HepG2 (cell line): Measurements from ENCODE around the gene SSH3. TPM values are rescaled to one million over a fixed set of nuclear protein-coding genes. Genes with fewer than 3 reads are reported as not detected.
A peak's percentile ranks its signal among the peaks of the same experiment; 100 is the strongest.

Experiments used
- CCAR2 ChIP-seq: fragments of 200-400 bp; formaldehyde crosslinking; optimal IDR thresholded peaks from 2 replicates; pipeline ENCODE3; 2018; ENCODE audit warnings: low read depth, mild to moderate bottlenecking, low read length, moderate library complexity
- E2F2 ChIP-seq: sonication (generic); formaldehyde crosslinking; IDR thresholded peaks from 2 replicates; pipeline ENCODE4 v1.4.0; 2020; ENCODE audit warnings: missing genetic modification reagents, borderline replicate concordance
- ETS1 ChIP-seq: sonication (generic); formaldehyde crosslinking; IDR thresholded peaks from 2 replicates; pipeline ENCODE4 v1.4.0; 2020; ENCODE audit warnings: missing genetic modification reagents
- FUBP1 ChIP-seq: sonication (generic); formaldehyde crosslinking; IDR thresholded peaks from 2 replicates; pipeline ENCODE4 v1.5.1; 2020; ENCODE audit warnings: missing genetic modification reagents, mild to moderate bottlenecking, borderline replicate concordance
- GABPB1 ChIP-seq: IDR thresholded peaks from 2 replicates; pipeline ENCODE4 v1.6.1; 2016; ENCODE audit warnings: mild to moderate bottlenecking, missing genetic modification reagents, moderate library complexity, missing compliant biosample characterization
- NFATC3 ChIP-seq: sonication (generic); formaldehyde crosslinking; IDR thresholded peaks from 2 replicates; pipeline ENCODE4 v1.5.1; 2020; ENCODE audit warnings: mild to moderate bottlenecking, missing genetic modification reagents
- RFX5 ChIP-seq: IDR thresholded peaks from 2 replicates; pipeline ENCODE4 v1.6.1; 2011; ENCODE audit warnings: low read depth, low read length, improper control_type of control experiment
- SMAD3 ChIP-seq: sonication (generic); formaldehyde crosslinking; IDR thresholded peaks from 2 replicates; pipeline ENCODE4 v1.4.0; 2020; ENCODE audit warnings: missing genetic modification reagents
- SMARCE1 ChIP-seq: fragments of 450-650 bp; IDR thresholded peaks from 2 replicates; pipeline ENCODE4 v1.6.1; 2017; ENCODE audit warnings: borderline replicate concordance
- SP1 ChIP-seq, 2 experiments: fragments of 450-650 bp in 1 of 2; sonication (generic) in 1 of 2; formaldehyde crosslinking in 1 of 2; IDR thresholded peaks; 2 replicates each; pipeline versions ENCODE4 v1.4.0 to v1.6.1; 2016 to 2020; ENCODE audit warnings: missing genetic modification reagents in 1 of 2
- SP2 ChIP-seq: sonication (generic); formaldehyde crosslinking; IDR thresholded peaks from 2 replicates; pipeline ENCODE4 v1.5.1; 2020; ENCODE audit warnings: mild to moderate bottlenecking, missing genetic modification reagents
- TIGD3 ChIP-seq: sonication (generic); formaldehyde crosslinking; IDR thresholded peaks from 2 replicates; pipeline ENCODE4 v1.5.1; 2020; ENCODE audit warnings: mild to moderate bottlenecking, missing genetic modification reagents, borderline replicate concordance
- USF2 ChIP-seq, 2 experiments: sonication (generic) in 1 of 2; formaldehyde crosslinking in 1 of 2; IDR thresholded peaks; 2 replicates each; pipeline versions ENCODE4 v1.5.1 to v1.6.1; 2011 to 2020; ENCODE audit warnings: borderline replicate concordance in 1 of 2, low read depth in 1 of 2, low read length in 1 of 2, mild to moderate bottlenecking in 1 of 2, missing genetic modification reagents in 1 of 2, moderate library complexity in 1 of 2
- ZBTB46 ChIP-seq: sonication (generic); formaldehyde crosslinking; IDR thresholded peaks from 2 replicates; pipeline ENCODE4 v1.4.0; 2020; ENCODE audit warnings: mild to moderate bottlenecking, missing genetic modification reagents, borderline replicate concordance
- ZEB1 ChIP-seq: IDR thresholded peaks from 2 replicates; pipeline ENCODE4 v1.6.1; 2012; ENCODE audit warnings: mild to moderate bottlenecking, low read depth, inconsistent platforms; ENCODE audit not compliant: insufficient replicate concordance
- ZNF792 ChIP-seq: IDR thresholded peaks from 2 replicates; pipeline ENCODE4 v1.6.1; 2016
- ZZZ3 ChIP-seq: sonication (generic); formaldehyde crosslinking; IDR thresholded peaks from 2 replicates; pipeline ENCODE4 v1.4.0; 2020; ENCODE audit warnings: missing genetic modification reagents, mild to moderate bottlenecking, borderline replicate concordance
- polyA plus RNA-seq, 8 experiments: library from polyadenylated mRNA; depleted of rRNA in 3 of 8; stranded (reverse) in 7 of 8; unstranded in 1 of 8; fragments of >200 nt; fragmentation: Illumina TruSeq in 4 of 8; extraction: Trizol in 4 of 8; gene quantifications; 2 replicates each; pipeline versions ENCODE4 v1.2.1 to v1.2.3, GENCODE V29; 2011 to 2016; ENCODE audit warnings: low read depth in 4 of 8, missing spikeins in 1 of 8, mixed read lengths in 1 of 8; ENCODE audit not compliant: insufficient read depth in 1 of 8
- total RNA-seq, 5 experiments: library from RNA; depleted of rRNA; stranded (reverse); fragments of >200 nt; fragmentation: Illumina TruSeq; extraction: Trizol; gene quantifications; 2 replicates each; pipeline ENCODE4 v1.2.3, GENCODE V29; 2016; ENCODE audit warnings: low read depth in 1 of 5

SSH3 gene
- total and polyA plus RNA-seq, 2 of the 13 experiments (the other 11 are each of a cell fraction or from before 2014, with no cell fraction given) = 12.4 to 18.8 TPM

GRCh38 chr11:67354075-67355022 is 51.0 kb downstream of the SSH3 start (continued):
- TF ChIP-seq E2F2 (CRISPR knock-in tag) = no peak
- 0 out of 2 replicates have a peak, but pooled peaks have one; percentile 43 for TF ChIP-seq ZZZ3 (CRISPR knock-in tag)
- no peak for TF ChIP-seq CCAR2
- no peak for TF ChIP-seq FUBP1
- peak; percentile 82 for TF ChIP-seq GABPB1
- peak; percentile 69; the same call in 1 of the 2 replicates for TF ChIP-seq ZNF792 (CRISPR knock-in tag)
- TF ChIP-seq ZBTB46 (CRISPR knock-in tag) = no peak
- no peak for TF ChIP-seq SMARCE1
- no peak for TF ChIP-seq ZEB1
- no peak for TF ChIP-seq SP1 (IDR thresholded peaks at IDR 0.05)
- 0 out of 2 replicates have a peak, but pooled peaks have one; percentile 14 for TF ChIP-seq SP1 (CRISPR knock-in tag; IDR thresholded peaks at IDR 0.05)
- 0 out of 2 replicates have a peak, but pooled peaks have one; percentile 75 for TF ChIP-seq SMAD3 (CRISPR knock-in tag)
- no peak for TF ChIP-seq NFATC3
- no peak for TF ChIP-seq ETS1 (CRISPR knock-in tag)
- TF ChIP-seq USF2 (IDR thresholded peaks at IDR 0.05; ENCODE audit: low read depth, low read length) = no peak
- no peak; the same call in 1 of the 2 replicates for TF ChIP-seq USF2 (CRISPR knock-in tag; IDR thresholded peaks at IDR 0.05; ENCODE audit: borderline replicate concordance)
- no peak for TF ChIP-seq TIGD3
- no peak for TF ChIP-seq RFX5
- TF ChIP-seq SP2 (CRISPR knock-in tag) = peak; percentile 59
